Calu3 (cell line): Measurements from ENCODE around the gene CD55. TPM values are rescaled to one million over a fixed set of nuclear protein-coding genes. Genes with fewer than 3 reads are reported as not detected.

Source experiments
- BruUV-seq: library from RNA; stranded (reverse); fragments of 400-500 nt; replicated peaks from 2 replicates; lab custom pipeline; 2021; lab: Mats Ljungman, UMichigan
- CTCF ChIA-PET: fragments of 300-600 bp; sonication (Branson Sonifier 250); formaldehyde crosslinking; loops from one replicate; lab custom pipeline; 2022; ENCODE audit warnings: antibody characterized with exemption; lab: Charles Lee
- DNase-seq: peaks from one replicate; pipeline ENCODE4 v3.0.0; 2022
- H3K27ac Mint-ChIP-seq: one replicate; pipeline ENCODE4 v1.8.0; 2022; ENCODE audit warnings: mixed read lengths; ENCODE audit not compliant: unreplicated experiment
- H3K27me3 Mint-ChIP-seq: one replicate; pipeline ENCODE4 v1.8.0; 2022; ENCODE audit warnings: mixed read lengths; ENCODE audit not compliant: unreplicated experiment
- H3K36me3 Mint-ChIP-seq: one replicate; pipeline ENCODE4 v1.8.0; 2022; ENCODE audit warnings: mild to moderate bottlenecking, moderate library complexity, mixed read lengths; ENCODE audit not compliant: insufficient read depth, unreplicated experiment
- H3K4me1 Mint-ChIP-seq: one replicate; pipeline ENCODE4 v1.8.0; 2022; ENCODE audit warnings: mild to moderate bottlenecking, low read depth, mixed read lengths; ENCODE audit not compliant: unreplicated experiment
- H3K4me3 Mint-ChIP-seq: one replicate; pipeline ENCODE4 v1.8.0; 2022; ENCODE audit warnings: mild to moderate bottlenecking, low read depth, moderate library complexity, mixed read lengths; ENCODE audit not compliant: unreplicated experiment
- H3K9me3 Mint-ChIP-seq: one replicate; pipeline ENCODE4 v1.8.0; 2022; ENCODE audit warnings: low read depth, mixed read lengths; ENCODE audit not compliant: unreplicated experiment
- CTCF ChIP-seq: fragments of 200-600 bp; IDR thresholded peaks from one replicate; pipeline ENCODE4 v1.8.0; 2022; ENCODE audit warnings: antibody characterized with exemption; ENCODE audit not compliant: unreplicated experiment
- intact Hi-C: fragments of 100-400 bp; cut with micrococcal nuclease; formaldehyde crosslinking; loops from one replicate; pipeline ENCODE4 v1.10.0; 2022; ENCODE audit not compliant: unreplicated experiment
- total RNA-seq: library from RNA; stranded (reverse); gene quantifications from 2 replicates; pipeline ENCODE4 v1.2.3, GENCODE V29; 2022

The CD55 gene
- total RNA-seq, 1 experiment from 2014 or later: 106 TPM

GRCh38 chr1:207323425-207324225 lies 2.1 kb downstream of the CD55 start:
- Mint-ChIP-seq H3K36me3 (peaks cover 71% of the 10 kb centered on the region), H3K4me3 (peak overlapping the region; percentile 67), H3K27ac (peak overlapping the region; percentile 82), H3K9me3 (no peaks in the 10 kb centered on the region), H3K4me1 (peaks cover 18% of the 10 kb centered on the region), H3K27me3 (no peaks in the 10 kb centered on the region)
- intact Hi-C loops: loop anchor here (5.0 to 10.0 kb wide), 2 partner anchors 69 to 299 kb away; no protein-coding TSS in a partner anchor
- CTCF ChIA-PET: no interaction called here
- no peak for TF ChIP-seq CTCF
- DNase-seq: no peak
- no TSS peak for BruUV-seq

DNA sequence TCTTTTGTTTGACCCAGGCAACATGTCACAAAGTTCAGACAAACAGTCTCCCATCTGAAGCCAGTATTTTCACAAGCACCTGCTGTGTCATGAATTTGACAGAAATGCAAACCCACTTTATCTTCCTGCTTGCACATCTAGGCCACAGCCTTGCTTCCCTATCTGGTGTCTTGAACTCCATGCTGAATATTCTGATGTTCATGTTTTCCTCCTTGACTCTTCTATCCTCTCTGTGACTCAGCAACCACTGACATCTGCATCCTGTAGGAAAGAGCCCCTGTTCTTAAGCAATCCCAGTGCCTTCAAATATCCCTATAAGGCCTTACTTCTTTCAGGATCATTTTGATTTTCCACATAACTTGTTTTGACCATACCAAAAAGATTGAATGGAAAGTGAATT lies 6.5 kb downstream of the CD55 start:
- no peak for TF ChIP-seq CTCF
- Mint-ChIP-seq H3K9me3 (no peaks in the 10 kb centered on the region), H3K4me3 (no peak overlapping the region), H3K27me3 (no peaks in the 10 kb centered on the region), H3K27ac (peak overlapping the region; percentile 46), H3K36me3 (peaks cover 81% of the 10 kb centered on the region), H3K4me1 (peaks cover 8% of the 10 kb centered on the region)
- CTCF ChIA-PET: no interaction called here
- no TSS peak for BruUV-seq
- DNase-seq: no peak
- intact Hi-C loops: loop anchor here (10.0 kb wide), 1 partner anchor 303 kb away; no protein-coding TSS in a partner anchor

- no TSS peak for BruUV-seq
- Mint-ChIP-seq H3K4me1 (peaks cover 1% of the 10 kb centered on the region), H3K27me3 (no peaks in the 10 kb centered on the region), H3K9me3 (peaks cover 5% of the 10 kb centered on the region), H3K4me3 (no peak overlapping the region), H3K27ac (peak overlapping the region; percentile 46), H3K36me3 (peaks cover 81% of the 10 kb centered on the region)
- no peak for TF ChIP-seq CTCF
- CTCF ChIA-PET: no interaction called here
- no peak for DNase-seq
- intact Hi-C loops: loop anchor here (10.0 kb wide), 1 partner anchor 304 kb away; no protein-coding TSS in a partner anchor
Observed at GRCh38 chr1:207328908-207329440, 7.5 kb downstream of the CD55 start.

GRCh38 chr1:207329469-207329868 lies 8.0 kb downstream of the CD55 start:
- intact Hi-C loops: loop anchor here (10.0 kb wide), 1 partner anchor 305 kb away; no protein-coding TSS in a partner anchor
- no peak for TF ChIP-seq CTCF
- peaks cover 8% of the 10 kb centered on the region for H3K9me3 Mint-ChIP-seq
- no peaks in the 10 kb centered on the region for H3K4me1 Mint-ChIP-seq
- no peak overlapping the region for H3K4me3 Mint-ChIP-seq
- no peak for DNase-seq
- H3K36me3 Mint-ChIP-seq: peaks cover 82% of the 10 kb centered on the region
- BruUV-seq: no TSS peak
- H3K27ac Mint-ChIP-seq: peak overlapping the region; percentile 46
- no peaks in the 10 kb centered on the region for H3K27me3 Mint-ChIP-seq
- CTCF ChIA-PET: no interaction called here
